Measurements from ENCODE around the gene PAM.

Gene PAM

DNA sequence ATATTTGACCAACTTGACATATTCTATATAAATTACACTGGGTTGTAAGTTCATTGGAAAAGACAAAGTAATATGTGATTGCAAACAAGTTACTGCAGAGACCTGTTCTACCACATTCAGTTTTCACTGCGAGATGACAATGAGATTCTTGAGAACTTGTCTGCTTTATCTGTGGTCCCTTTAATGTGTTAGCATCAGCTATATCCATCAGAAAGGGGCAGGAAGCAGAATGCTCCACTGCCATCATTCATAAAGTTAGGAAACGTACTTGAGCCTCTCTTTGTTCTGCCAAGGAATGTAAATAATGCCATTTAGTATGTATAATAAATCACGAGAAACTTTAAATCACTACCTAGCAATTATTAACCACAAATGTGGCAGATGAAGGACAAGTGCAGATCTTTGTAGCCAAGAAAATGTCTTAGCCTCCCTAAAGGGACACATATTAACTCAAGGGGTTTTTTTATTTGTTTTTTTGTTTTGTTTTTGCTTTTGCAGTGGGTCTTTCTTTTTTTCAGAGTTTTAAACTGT, 305.4 kb downstream of the PAM start:
- no peak for TF ChIP-seq FOXP2 (optimal IDR thresholded peaks at IDR 0.05; ENCODE audit: borderline replicate concordance, extremely low read depth, extremely low read length, insufficient read depth)
- TF ChIP-seq SIN3A (IDR thresholded peaks at IDR 0.05; ENCODE audit: borderline replicate concordance, insufficient read depth, low read length), result no peak
- TF ChIP-seq, protein P1, sequence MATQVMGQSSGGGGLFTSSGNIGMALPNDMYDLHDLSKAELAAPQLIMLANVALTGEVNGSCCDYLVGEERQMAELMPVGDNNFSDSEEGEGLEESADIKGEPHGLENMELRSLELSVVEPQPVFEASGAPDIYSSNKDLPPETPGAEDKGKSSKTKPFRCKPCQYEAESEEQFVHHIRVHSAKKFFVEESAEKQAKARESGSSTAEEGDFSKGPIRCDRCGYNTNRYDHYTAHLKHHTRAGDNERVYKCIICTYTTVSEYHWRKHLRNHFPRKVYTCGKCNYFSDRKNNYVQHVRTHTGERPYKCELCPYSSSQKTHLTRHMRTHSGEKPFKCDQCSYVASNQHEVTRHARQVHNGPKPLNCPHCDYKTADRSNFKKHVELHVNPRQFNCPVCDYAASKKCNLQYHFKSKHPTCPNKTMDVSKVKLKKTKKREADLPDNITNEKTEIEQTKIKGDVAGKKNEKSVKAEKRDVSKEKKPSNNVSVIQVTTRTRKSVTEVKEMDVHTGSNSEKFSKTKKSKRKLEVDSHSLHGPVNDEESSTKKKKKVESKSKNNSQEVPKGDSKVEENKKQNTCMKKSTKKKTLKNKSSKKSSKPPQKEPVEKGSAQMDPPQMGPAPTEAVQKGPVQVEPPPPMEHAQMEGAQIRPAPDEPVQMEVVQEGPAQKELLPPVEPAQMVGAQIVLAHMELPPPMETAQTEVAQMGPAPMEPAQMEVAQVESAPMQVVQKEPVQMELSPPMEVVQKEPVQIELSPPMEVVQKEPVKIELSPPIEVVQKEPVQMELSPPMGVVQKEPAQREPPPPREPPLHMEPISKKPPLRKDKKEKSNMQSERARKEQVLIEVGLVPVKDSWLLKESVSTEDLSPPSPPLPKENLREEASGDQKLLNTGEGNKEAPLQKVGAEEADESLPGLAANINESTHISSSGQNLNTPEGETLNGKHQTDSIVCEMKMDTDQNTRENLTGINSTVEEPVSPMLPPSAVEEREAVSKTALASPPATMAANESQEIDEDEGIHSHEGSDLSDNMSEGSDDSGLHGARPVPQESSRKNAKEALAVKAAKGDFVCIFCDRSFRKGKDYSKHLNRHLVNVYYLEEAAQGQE (IDR thresholded peaks at IDR 0.05; ENCODE audit: insufficient read depth in 1 of 2, low read depth in 2 of 2, low read length in 2 of 2), result no peak
- TF ChIP-seq TAF1 (IDR thresholded peaks at IDR 0.05; ENCODE audit: borderline replicate concordance, insufficient read depth, low read length), result no peak
- no peak for TF ChIP-seq POLR2AphosphoS5 (IDR thresholded peaks at IDR 0.05; ENCODE audit: low read depth, low read length)

- TF ChIP-seq POLR2AphosphoS5 (IDR thresholded peaks at IDR 0.05; ENCODE audit: low read depth, low read length) (no peak), TAF1 (IDR thresholded peaks at IDR 0.05; ENCODE audit: borderline replicate concordance, insufficient read depth, low read length) (no peak), FOXP2 (optimal IDR thresholded peaks at IDR 0.05; ENCODE audit: borderline replicate concordance, extremely low read depth, extremely low read length, insufficient read depth) (no peak), SIN3A (IDR thresholded peaks at IDR 0.05; ENCODE audit: borderline replicate concordance, insufficient read depth, low read length) (no peak)
- TF ChIP-seq, protein P1 (IDR thresholded peaks at IDR 0.05; ENCODE audit: insufficient read depth in 1 of 2, low read depth in 2 of 2, low read length in 2 of 2), result no peak
These were observed 311.2 kb downstream of the PAM start for GRCh38 chr5:103066326-103066725.

GRCh38 chr5:103075442-103075841, 320.3 kb downstream of the PAM start:
- no peak for TF ChIP-seq FOXP2 (optimal IDR thresholded peaks at IDR 0.05; ENCODE audit: borderline replicate concordance, extremely low read depth, extremely low read length, insufficient read depth)
- TF ChIP-seq, protein P1 (IDR thresholded peaks at IDR 0.05; ENCODE audit: insufficient read depth in 1 of 2, low read depth in 2 of 2, low read length in 2 of 2), result no peak
- no peak for TF ChIP-seq SIN3A (IDR thresholded peaks at IDR 0.05; ENCODE audit: borderline replicate concordance, insufficient read depth, low read length)
- TF ChIP-seq POLR2AphosphoS5 (IDR thresholded peaks at IDR 0.05; ENCODE audit: low read depth, low read length), result no peak
- no peak for TF ChIP-seq TAF1 (IDR thresholded peaks at IDR 0.05; ENCODE audit: borderline replicate concordance, insufficient read depth, low read length)

All from PFSK-1 (cell line).